ENCODE data around the gene CLSTN2.

CLSTN2 gene

GRCh38 chr3:140434261-140434905, 499.4 kb downstream of the CLSTN2 start:
- DNase-seq, result no peak

- no peak for DNase-seq
Observed at GRCh38 chr3:140436421-140436820, 501.4 kb downstream of the CLSTN2 start.

DNA sequence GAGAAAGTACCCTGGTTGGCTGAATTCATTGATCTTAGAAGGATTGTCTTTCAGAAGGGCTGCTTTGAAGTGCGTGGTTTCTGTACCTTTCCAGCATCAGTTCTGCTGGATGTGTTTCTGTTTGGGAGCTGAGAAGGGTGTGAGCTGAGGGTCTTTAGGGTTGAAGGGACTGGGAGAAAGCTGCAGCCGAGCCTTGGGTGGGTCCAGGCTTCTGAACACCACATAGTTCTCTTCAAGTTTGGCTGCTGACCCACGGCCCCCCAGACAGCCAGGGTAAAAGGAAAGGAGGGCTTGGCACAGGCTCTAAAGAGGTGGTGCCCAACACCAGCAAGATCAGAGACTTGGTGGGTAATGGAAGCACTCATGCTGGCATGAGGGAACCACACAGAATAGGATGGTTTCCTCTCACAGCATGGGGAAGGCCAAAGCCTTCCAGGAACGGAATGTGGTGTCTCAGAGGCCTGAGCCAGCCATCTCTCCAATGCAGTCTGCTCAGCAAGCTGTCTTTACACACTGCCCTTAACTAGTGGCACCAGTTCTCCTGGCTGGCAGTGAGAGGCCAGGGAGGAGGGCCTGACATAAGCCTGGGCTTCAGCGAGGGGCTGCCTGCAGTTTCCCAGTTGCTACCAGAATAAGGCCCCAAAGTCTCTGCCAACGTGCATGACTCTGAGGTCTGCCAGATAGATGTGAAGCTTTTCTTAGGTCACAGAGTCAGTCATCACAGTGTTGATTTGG, 503.9 kb downstream of the CLSTN2 start:
- DNase-seq, result no peak

GRCh38 chr3:140439527-140439926, 504.5 kb downstream of the CLSTN2 start:
- no peak for DNase-seq

- no peak for DNase-seq
Observed at GRCh38 chr3:140440446-140440845, 505.5 kb downstream of the CLSTN2 start.

DNA sequence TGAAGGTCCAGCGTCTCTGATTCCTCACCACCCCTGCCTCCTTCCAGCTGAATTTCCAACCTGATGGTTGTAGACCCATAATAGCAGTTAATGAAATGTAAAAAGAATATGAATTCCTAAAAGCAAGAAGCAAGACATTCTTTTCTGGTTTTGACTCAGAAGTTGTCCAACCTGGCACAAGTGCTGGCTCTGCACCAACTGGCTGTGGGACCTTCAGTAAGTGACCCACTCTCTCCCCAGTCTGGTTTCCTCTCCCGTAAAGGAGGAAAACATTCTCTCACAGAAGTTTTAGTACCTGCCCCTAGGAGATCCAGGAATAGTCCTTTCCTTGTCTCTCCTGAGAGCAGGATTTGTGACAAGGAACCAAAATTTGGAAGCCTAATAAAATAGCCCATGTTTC, 506.0 kb downstream of the CLSTN2 start:
- DNase-seq, result no peak

- no peak for DNase-seq
Observed at GRCh38 chr3:140442621-140443020, 507.6 kb downstream of the CLSTN2 start.

DNA sequence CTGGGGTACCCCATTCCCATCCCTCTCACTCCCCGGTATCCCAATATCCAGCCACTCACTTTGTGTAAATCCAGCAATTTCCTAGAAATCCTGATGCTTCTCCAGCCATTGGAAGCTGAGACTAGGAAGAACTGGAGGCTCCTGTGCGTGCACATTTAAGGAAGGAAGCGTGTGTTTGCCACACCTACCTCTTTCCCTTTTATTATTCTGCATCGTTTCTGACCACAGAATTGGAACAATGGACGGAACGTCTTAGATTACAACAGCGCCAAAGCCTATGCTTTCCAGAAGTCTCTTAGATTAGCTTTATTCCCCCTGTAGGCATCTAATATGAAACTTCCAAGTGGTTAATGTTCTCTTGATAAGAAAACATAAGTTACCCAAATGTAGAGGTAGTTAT, 508.1 kb downstream of the CLSTN2 start:
- DNase-seq, result no peak

DNA sequence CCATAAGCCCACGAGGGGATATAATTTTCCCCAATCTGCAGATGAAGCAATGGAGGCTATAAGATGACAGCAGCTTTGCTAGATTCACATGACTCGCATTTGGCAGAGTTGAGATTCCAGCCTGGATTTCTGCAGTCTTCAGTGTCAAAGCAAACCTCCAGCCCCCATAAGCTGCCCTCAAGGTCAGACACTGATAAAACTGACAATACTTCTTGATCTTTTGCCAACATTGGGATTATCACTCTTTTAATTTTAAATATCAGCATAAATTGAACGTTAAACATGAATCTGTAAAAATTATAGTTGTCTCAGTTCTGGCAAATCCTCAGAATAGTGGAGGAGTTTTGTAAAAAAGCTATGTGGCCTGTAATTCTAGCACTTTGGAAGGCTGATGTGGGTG, 508.8 kb downstream of the CLSTN2 start:
- DNase-seq, result no peak

DNA sequence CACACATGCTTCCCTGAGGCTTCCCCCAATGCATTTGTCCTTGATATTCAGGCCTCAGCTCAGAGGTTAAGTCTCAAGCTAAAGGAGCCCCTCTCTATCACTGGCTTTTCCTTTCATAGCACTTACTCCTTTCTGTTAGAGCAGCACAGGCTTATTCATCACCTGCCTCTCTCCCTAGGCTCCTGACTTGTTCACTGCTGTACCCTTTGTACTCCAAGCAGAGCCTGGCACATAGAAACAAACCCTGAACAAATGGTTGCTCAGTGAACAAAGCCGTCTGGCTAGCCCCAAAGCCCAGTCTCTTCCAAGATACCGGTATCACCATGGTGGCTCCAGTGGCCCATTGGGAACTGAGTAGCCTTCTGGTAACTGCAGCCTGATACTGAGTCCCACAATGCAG, 511.7 kb downstream of the CLSTN2 start:
- DNase-seq, result no peak

GRCh38 chr3:140447136-140447535, 512.2 kb downstream of the CLSTN2 start:
- DNase-seq, result no peak

DNA sequence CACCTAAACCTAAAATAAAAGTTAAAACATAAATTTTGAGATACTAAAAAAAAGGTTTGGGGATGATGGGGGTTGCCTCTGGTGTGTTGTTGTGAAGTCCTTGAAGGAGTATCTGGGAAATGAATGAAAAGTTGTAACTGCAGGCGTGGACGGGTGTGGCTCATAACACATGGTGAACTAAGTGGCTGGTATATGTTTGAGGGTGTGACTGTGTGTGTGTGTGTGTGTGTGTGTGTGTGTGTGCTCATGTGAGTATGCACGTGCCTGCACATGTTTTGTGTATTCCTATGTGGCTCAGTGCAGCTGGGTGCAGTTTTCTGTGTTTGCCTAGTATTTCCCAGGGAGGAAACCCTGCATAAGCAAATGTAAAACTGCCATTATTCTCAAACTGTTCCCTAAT, 513.0 kb downstream of the CLSTN2 start:
- no peak for DNase-seq

- no peak for DNase-seq
Observed at GRCh38 chr3:140449413-140450256, 514.6 kb downstream of the CLSTN2 start.

DNA sequence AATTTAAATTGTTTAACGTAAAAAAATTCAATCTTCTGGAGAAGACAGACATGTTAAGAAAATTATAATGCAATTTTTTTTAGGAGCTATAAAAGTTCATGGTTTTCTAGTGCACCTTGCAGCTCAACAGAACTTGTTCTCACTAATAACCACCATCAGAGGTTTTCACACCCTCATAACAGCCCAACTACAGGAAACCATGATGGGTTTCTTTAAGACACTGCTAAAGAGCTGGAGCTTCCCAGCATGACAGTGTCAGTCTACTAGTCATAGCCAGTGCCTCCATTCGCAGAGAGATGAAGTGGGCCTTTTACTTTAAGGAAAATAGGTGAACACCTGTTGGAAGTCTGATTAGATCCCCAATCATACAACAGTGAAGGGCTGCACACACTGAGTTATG, 518.8 kb downstream of the CLSTN2 start:
- no peak for DNase-seq

DNA sequence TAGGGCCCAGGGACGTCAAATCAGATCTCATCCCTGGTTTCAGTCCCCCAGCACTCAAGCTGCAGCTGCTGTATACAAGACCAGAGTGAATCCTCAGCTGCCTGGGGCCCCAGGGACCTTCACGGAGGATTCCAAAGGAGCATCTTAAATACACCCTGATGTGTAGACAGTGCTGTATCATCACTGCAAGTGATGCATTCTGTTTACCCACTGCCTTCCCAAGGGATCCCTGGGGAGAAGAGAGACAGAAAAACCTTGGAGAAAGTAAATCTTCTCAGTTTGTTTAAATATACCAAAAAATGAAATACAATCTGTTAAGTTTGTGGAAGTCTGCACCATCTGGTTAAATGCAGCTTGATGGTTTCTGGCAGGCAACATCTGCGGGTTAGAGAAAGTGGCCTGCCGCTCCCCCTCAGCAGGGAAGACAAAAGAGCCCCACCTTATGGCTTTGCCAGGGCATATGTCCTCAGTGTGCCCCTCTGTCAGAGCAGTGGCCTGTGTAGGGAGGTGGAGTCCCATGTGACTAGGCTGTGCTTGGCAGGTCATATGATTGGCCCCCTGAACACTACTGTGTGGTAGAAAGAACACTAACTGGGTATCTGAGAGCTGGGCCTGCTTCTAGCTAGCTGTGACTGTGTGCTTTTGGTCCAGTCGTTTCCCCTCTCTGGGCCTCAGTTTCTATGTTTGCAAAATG, 520.7 kb downstream of the CLSTN2 start:
- no peak for DNase-seq

- DNase-seq, result no peak
Observed at GRCh38 chr3:140456974-140457373, 522.0 kb downstream of the CLSTN2 start.

- DNase-seq, result no peak
Observed at GRCh38 chr3:140459462-140459861, 524.5 kb downstream of the CLSTN2 start.

GRCh38 chr3:140461250-140461649, 526.3 kb downstream of the CLSTN2 start:
- no peak for DNase-seq

DNA sequence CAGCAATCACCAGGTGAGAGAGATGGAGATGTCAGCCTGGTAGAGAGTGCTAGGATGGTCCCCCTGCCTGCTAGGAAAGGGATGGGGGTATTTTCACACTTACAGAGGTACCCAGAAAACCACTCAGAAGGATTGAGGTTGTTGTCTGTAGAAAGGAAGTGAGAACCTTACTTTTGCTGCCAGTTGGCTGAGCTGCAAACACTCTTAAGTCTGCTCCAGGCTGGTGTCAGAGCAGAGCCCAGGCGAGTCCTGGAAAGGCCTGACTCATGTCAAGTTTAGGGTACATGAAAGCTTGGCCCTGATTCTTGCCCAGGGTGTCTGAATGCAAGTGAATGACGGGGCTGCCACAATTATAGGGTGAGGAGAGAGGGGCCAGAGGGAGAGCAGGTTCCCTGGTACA, 528.4 kb downstream of the CLSTN2 start:
- no peak for DNase-seq

DNA sequence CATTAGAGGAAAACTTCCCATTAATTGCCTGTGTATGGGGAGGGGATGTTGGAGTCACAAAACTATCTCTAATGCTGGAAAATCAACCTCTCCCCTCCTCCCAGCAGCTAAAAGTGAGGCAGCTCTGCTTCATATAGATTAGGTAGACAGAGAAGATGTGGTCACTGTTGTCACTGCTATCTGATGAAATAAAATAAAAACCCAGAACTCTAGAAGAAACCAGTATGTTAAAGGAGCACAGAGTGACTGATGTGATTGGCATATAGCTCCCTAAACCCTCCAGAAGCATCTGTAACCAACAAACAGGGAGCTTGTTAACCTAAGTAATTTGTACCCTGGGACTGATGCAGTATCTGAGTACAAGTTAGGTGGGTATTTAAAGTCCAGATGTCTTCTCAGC, 531.0 kb downstream of the CLSTN2 start:
- no peak for DNase-seq

GRCh38 chr3:140466535-140466934, 531.5 kb downstream of the CLSTN2 start:
- no peak for DNase-seq

DNA sequence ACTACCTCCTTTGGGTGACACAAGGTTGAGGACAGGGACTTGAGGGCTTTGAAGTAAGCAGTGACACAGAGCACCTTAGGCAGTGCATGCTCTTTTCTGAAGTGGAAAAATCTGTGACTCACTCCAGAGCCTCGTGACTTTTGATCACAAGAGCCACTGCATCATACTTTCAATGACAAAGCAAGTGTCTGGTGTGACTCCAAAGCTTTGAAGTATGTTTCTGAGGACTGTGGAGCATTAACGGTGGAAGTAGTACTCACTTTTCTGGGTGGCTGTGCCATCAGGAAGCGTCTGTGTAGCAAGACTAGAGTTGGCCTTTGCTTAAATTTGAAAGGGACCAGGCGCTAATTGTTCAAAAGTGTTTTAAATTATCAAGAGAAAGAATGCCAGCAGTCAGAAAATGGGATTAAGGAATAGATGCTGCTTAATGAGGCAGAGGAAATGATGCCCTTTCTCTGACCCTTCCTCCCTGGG, 532.2 kb downstream of the CLSTN2 start:
- no peak for DNase-seq

DNA sequence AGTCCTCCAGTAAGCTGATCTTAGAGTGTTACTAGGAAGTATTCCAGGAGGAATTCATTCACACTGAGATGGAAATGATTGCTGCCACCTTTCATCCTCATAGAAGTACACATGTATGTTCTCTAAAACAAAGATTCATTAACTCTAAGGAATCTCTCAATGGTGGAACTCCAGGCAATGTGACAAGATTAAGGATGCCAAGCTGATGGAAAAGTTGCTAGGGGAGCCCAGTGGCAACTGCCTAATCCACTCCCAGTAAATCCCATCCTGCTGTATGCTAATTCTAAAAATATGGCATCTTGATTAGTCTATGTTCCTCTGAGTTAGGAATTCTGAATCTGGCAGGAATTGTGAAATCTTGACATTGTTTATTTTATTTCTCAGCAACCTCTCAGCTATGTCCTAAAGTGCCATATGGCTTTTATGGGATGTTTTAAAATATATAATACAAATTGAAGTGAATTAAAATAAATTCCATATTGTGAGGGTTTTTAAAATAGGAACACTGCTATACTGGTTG, 532.9 kb downstream of the CLSTN2 start:
- no peak for DNase-seq
